GM21360 (cell line): ENCODE measurements around the gene TSPYL2.
A peak's percentile ranks its signal among the peaks of the same experiment; 100 is the strongest.

Source experiments
- ATAC-seq: cut with Tn5 transposase; IDR thresholded peaks from one replicate; pipeline ENCODE4 v1.9.1; 2021; ENCODE audit warnings: mild to moderate bottlenecking, moderate library complexity; ENCODE audit not compliant: unreplicated experiment

Gene TSPYL2

GRCh38 chrX:53081925-53082772, at the start of gene TSPYL2:
Gene TSPYL2 (plus strand): TSS chrX:53082367. CDS start chrX:53082499, 132 bp downstream.
- peak; percentile 80 for ATAC-seq

GRCh38 chrX:53036149-53036548, 46.0 kb upstream of the TSPYL2 start:
- no peak for ATAC-seq

- no peak for ATAC-seq
Measured at GRCh38 chrX:53039236-53039635, 42.9 kb upstream of the TSPYL2 start.

GRCh38 chrX:53044995-53045394, 37.2 kb upstream of the TSPYL2 start:
- no peak for ATAC-seq

GRCh38 chrX:53047228-53047627, 34.9 kb upstream of the TSPYL2 start:
- ATAC-seq, result no peak

GRCh38 chrX:53048169-53049126, 33.7 kb upstream of the TSPYL2 start, which contains the start of gene GPR173:
Gene GPR173 (plus strand): TSS chrX:53048789. CDS start chrX:53076622, 27,833 bp downstream.
- no peak for ATAC-seq

- ATAC-seq, result no peak
Measured at GRCh38 chrX:53049127-53049517, 33.0 kb upstream of the TSPYL2 start.

GRCh38 chrX:53050841-53051240, 31.3 kb upstream of the TSPYL2 start:
- ATAC-seq, result no peak

- no peak for ATAC-seq
Measured at GRCh38 chrX:53055244-53055849, 26.8 kb upstream of the TSPYL2 start.

- ATAC-seq, result no peak
Measured at GRCh38 chrX:53056292-53056691, 25.9 kb upstream of the TSPYL2 start.

GRCh38 chrX:53065104-53065503, 17.1 kb upstream of the TSPYL2 start:
- no peak for ATAC-seq

GRCh38 chrX:53071064-53071463, 11.1 kb upstream of the TSPYL2 start:
- no peak for ATAC-seq

- peak; percentile 64 for ATAC-seq
Measured at GRCh38 chrX:53071604-53072417, 10.4 kb upstream of the TSPYL2 start.

GRCh38 chrX:53072418-53073114, 9.6 kb upstream of the TSPYL2 start:
- ATAC-seq, result no peak

GRCh38 chrX:53073115-53073586, 9.0 kb upstream of the TSPYL2 start:
- ATAC-seq, result no peak

GRCh38 chrX:53075011-53075410, 7.2 kb upstream of the TSPYL2 start:
- ATAC-seq, result no peak

GRCh38 chrX:53076671-53077070, 5.5 kb upstream of the TSPYL2 start:
- ATAC-seq, result no peak

GRCh38 chrX:53077207-53078197, 4.7 kb upstream of the TSPYL2 start:
- no peak for ATAC-seq
